Spleen (tissue), 11 donors: ENCODE data around the gene MEX3D. TPM values are rescaled to one million over a fixed set of nuclear protein-coding genes. Genes with fewer than 3 reads are reported as not detected.

Experiments used
- DNase-seq: peaks from one replicate; pipeline ENCODE4 v3.0.0-alpha.2; 2020
- H3K27ac ChIP-seq, 8 donors: fragments of 200-600 bp; sonication (generic) in 7 of 8; 1 replicate in 4 of 8; 2 replicates in 4 of 8; pipeline versions ENCODE4 v1.5.0 to v1.8.0; 2016 to 2021; ENCODE audit warnings: inconsistent platforms in 4 of 8, mild to moderate bottlenecking in 4 of 8, moderate library complexity in 1 of 8
- H3K27me3 ChIP-seq, 7 donors: fragments of 200-600 bp; sonication (generic) in 6 of 7; replicated peaks in 1 of 7; 1 replicate in 4 of 7; 2 replicates in 3 of 7; pipeline versions ENCODE4 v1.5.0 to v1.8.0; 2016 to 2021; ENCODE audit warnings: inconsistent platforms in 3 of 7, mild to moderate bottlenecking in 1 of 7
- H3K36me3 ChIP-seq, 6 donors: fragments of 200-600 bp; sonication (generic) in 5 of 6; 1 replicate in 4 of 6; 2 replicates in 2 of 6; pipeline versions ENCODE4 v1.5.0 to v1.8.0; 2016 to 2021; ENCODE audit warnings: inconsistent platforms in 2 of 6
- H3K4me1 ChIP-seq, 6 donors: fragments of 200-600 bp; sonication (generic) in 5 of 6; 1 replicate in 3 of 6; 2 replicates in 3 of 6; pipeline versions ENCODE4 v1.5.0 to v1.8.0; 2016 to 2021; ENCODE audit warnings: inconsistent platforms in 3 of 6
- H3K4me3 ChIP-seq, 8 donors: fragments of 200-600 bp; sonication (generic) in 7 of 8; 1 replicate in 4 of 8; 2 replicates in 4 of 8; pipeline versions ENCODE4 v1.5.0 to v1.8.0; 2016 to 2021; ENCODE audit warnings: inconsistent platforms in 4 of 8, mild to moderate bottlenecking in 4 of 8, moderate library complexity in 2 of 8
- H3K9me3 ChIP-seq, 8 donors: fragments of 200-600 bp; sonication (generic) in 7 of 8; 1 replicate in 4 of 8; 2 replicates in 4 of 8; pipeline versions ENCODE4 v1.5.0 to v1.8.0; 2016 to 2021; ENCODE audit warnings: inconsistent platforms in 4 of 8
- POLR2A ChIP-seq, 3 donors: fragments of 450-650 bp; IDR thresholded peaks; one replicate each; pipeline ENCODE4 v1.5.1; 2017; ENCODE audit warnings: antibody characterized with exemption in 3 of 3, mild to moderate bottlenecking in 1 of 3
- POLR2AphosphoS5 ChIP-seq, 3 donors: sonication (generic); formaldehyde crosslinking; IDR thresholded peaks; one replicate each; pipeline ENCODE4 v1.5.1; 2017; ENCODE audit warnings: antibody characterized with exemption in 3 of 3
- WGBS, 5 donors: extraction: QIAGEN DNeasy Blood & Tissue Kit in 3 of 5; methylation state at CpG; one replicate each; pipeline versions ENCODE4 v1.1.5 to v1.1.7; 2013 to 2018; 5-methylcytosine and 5-hydroxymethylcytosine counted together
- intact Hi-C: fragments of 100-400 bp; cut with DNase I; formaldehyde crosslinking; loops from one replicate; pipeline ENCODE4 v1.15.0; 2023; ENCODE audit warnings: low total_unique reads
- polyA plus RNA-seq, 3 donors: library from polyadenylated mRNA; stranded (reverse); fragments of 200-250 nt; gene quantifications; one replicate each; pipeline ENCODE4 v1.2.1, GENCODE V29; 2013
- total RNA-seq, 7 donors: library from RNA; depleted of rRNA in 3 of 7; stranded (reverse); fragments of >200 nt in 3 of 7; fragmentation: NEBNext Ultra II Directional in 4 of 7; extraction: Animal tissue kit (Norgen Biotek cat#: 25700) in 4 of 7; gene quantifications; one replicate each; pipeline versions ENCODE4 v1.1.0 to v1.2.1, GENCODE V29; 2016 to 2021
- TF ChIP-seq, protein P1 (sequence below), 11 experiments: fragments of 200-600 bp in 7 of 11; fragments of 450-650 bp in 4 of 11; sonication (generic) in 4 of 11; IDR thresholded peaks in 8 of 11; conservative IDR thresholded peaks in 3 of 11; 1 replicate in 7 of 11; 2 replicates in 4 of 11; pipeline versions ENCODE4 v1.4.0 to v1.8.0; 2016 to 2021; ENCODE audit warnings: antibody characterized with exemption in 11 of 11, inconsistent platforms in 4 of 11, mild to moderate bottlenecking in 1 of 11
- donor health status: healthy with polysubstance abuse.
- donor health status: DM: no; HTN: no; CAD: no; lungs with moderate emphysema.
- donor health status: DM: no; HTN: no; CAD: no.
- donor health status: Bipolar disorder and iron deficiency.
- donor health status: healthy.
- donor health status: DM: no; HTN: no; CAD: no.
- donor health status: DM: yes; HTN: yes; CAD: no.

The MEX3D gene
- total and polyA plus RNA-seq, 10 donors = 0.87 to 11.7 (median 6.0) TPM

DNA sequence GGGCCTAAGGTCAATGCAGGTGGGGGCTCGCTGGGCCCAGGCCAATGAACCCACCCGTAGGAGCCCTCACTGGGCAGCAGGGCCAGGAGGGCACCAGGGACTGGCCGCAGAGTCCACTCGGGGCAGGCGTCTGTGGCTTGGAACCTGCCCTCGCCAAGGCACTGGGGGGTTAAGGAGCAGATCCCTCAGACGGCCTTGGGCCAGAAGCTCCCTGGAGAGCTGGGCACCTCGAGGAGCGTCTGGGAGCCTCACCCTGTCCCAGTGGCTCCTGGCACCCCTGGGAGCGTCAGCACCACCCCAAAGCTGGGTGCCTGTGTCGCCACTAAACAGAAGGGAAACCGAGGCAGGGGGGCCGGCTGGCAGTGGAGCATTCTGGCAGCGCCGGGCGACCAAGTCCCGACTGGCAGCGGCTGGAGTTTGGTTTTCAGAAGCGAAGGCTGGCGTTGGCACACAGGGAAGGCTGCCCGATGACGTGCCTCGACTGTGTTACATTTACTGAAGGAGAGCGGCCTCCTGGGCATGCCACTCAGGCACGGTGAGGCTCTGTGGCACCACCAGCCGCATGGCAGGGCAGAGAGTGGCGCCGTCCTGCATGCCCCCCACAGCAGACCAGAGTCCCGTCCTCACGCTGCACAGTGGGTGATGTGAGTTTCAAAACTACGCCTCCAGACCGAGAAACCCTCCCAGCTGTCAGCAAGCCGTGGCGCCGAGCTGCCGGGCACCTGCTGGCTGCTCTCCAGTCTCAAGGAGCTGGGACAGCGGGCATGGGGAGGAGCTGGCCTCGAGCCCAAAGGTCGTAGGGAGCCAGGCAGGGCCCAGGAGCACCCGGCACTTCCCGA is 9.2 kb upstream of the MEX3D start:
- Histone ChIP-seq H3K9me3 (no peaks in the 10 kb centered on the region), H3K4me1 (peaks cover 0 to 15% (median 8%) of the 10 kb centered on the region in 6 donors), H3K36me3 (peaks cover 0 to 65% (median 54%) of the 10 kb centered on the region in 6 donors), H3K27ac (no peak overlapping the region), H3K4me3 (no peak overlapping the region), H3K27me3 (no peaks in the 10 kb centered on the region)
- TF ChIP-seq, protein P1, sequence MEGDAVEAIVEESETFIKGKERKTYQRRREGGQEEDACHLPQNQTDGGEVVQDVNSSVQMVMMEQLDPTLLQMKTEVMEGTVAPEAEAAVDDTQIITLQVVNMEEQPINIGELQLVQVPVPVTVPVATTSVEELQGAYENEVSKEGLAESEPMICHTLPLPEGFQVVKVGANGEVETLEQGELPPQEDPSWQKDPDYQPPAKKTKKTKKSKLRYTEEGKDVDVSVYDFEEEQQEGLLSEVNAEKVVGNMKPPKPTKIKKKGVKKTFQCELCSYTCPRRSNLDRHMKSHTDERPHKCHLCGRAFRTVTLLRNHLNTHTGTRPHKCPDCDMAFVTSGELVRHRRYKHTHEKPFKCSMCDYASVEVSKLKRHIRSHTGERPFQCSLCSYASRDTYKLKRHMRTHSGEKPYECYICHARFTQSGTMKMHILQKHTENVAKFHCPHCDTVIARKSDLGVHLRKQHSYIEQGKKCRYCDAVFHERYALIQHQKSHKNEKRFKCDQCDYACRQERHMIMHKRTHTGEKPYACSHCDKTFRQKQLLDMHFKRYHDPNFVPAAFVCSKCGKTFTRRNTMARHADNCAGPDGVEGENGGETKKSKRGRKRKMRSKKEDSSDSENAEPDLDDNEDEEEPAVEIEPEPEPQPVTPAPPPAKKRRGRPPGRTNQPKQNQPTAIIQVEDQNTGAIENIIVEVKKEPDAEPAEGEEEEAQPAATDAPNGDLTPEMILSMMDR (IDR thresholded peaks at IDR 0.05 in 8 of 11, conservative IDR thresholded peaks at IDR 0.05 in 3 of 11) = no peak
- peak in 1 of 3 donors; percentile 42 for TF ChIP-seq POLR2AphosphoS5 (IDR thresholded peaks at IDR 0.05)
- DNase-seq = no peak
- 89 to 97% (median 90%) methylated on average over 28 to 41 of the region's 41 CpGs for WGBS, 5 donors
- intact Hi-C loops = no loop called here

GRCh38 chr19:1576242-1577089 is 8.3 kb upstream of the MEX3D start:
- peaks cover 0 to 57% (median 46%) of the 10 kb centered on the region in 6 donors for H3K36me3 ChIP-seq
- 89 to 92% (median 91%) methylated on average over 22 to 30 of the region's 30 CpGs for WGBS, 5 donors

DNA sequence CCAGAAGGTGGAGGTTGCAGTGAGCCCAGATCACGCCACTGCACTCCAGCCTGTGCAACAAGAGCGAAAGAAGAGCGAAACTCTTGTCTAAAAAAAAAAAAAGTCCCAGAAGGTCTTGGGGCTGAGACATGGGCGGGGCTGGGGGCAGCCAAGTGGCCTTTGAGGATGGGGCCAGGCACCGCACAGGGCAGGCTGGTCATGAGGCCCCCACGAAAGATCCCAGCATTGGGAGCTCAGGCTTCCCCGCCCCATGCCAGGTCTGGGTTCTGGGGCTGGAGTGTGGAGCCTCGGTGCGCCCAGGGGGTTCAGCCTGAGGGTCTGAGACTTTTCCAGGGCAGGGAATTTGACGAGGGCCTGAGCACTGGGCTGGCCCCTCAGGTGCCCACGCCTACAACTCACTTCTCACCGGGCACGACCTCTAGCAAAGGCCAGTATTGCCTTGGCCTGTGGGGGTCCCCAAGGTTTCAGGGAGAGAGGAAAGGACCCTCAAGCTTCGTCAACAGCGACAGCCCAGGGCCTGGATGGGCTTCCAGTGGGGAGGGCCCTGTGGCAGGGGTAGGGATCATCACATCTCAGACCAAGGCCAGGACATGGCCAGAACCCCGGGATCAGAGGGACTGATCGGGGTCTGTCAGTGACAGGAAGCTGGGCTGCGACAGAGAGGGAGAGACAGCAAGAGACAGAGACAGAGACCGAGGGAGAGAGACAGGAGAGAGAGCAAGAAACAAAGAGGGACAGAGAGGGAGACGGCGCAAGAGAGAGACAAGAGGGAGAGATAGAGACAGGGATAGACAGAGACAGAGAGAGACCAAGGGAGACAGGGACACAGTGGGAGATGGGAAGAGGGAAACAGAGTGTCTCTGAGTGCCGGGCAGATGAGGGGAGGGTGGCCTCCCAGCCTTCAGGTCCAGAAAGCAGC is 7.5 kb upstream of the MEX3D start:
- DNase-seq = no peak
- intact Hi-C loops = no loop called here
- WGBS, 5 donors = 84 to 88% (median 87%) methylated on average over 19 to 22 of the region's 22 CpGs
- no peak overlapping the region for H3K27ac ChIP-seq
- H3K36me3 ChIP-seq = peaks cover 0 to 48% (median 37%) of the 10 kb centered on the region in 6 donors
- no peaks in the 10 kb centered on the region for H3K9me3 ChIP-seq
- no peak overlapping the region for H3K4me3 ChIP-seq
- no peaks in the 10 kb centered on the region for H3K27me3 ChIP-seq
- peaks cover 0 to 12% (median 5%) of the 10 kb centered on the region in 6 donors for H3K4me1 ChIP-seq
- TF ChIP-seq POLR2A (IDR thresholded peaks at IDR 0.05) (no peak), POLR2AphosphoS5 (IDR thresholded peaks at IDR 0.05) (no peak)
- TF ChIP-seq, protein P1 (IDR thresholded peaks at IDR 0.05 in 8 of 11, conservative IDR thresholded peaks at IDR 0.05 in 3 of 11) = no peak

More at GRCh38 chr19:1576242-1577089, 8.3 kb upstream of the MEX3D start:
- intact Hi-C loops = no loop called here
- no peaks in the 10 kb centered on the region for H3K9me3 ChIP-seq
- TF ChIP-seq POLR2AphosphoS5 (IDR thresholded peaks at IDR 0.05) (peak in 1 of 3 donors; percentile 41), POLR2A (IDR thresholded peaks at IDR 0.05) (no peak)
- TF ChIP-seq, protein P1 (IDR thresholded peaks at IDR 0.05 in 8 of 11, conservative IDR thresholded peaks at IDR 0.05 in 3 of 11) = no peak
- no peak overlapping the region for H3K4me3 ChIP-seq
- H3K4me1 ChIP-seq = peaks cover 0 to 15% (median 8%) of the 10 kb centered on the region in 6 donors
- DNase-seq = no peak
- no peaks in the 10 kb centered on the region for H3K27me3 ChIP-seq
- no peak overlapping the region for H3K27ac ChIP-seq
